ENCODE data around the gene SYNE1. TPM values are rescaled to one million over a fixed set of nuclear protein-coding genes. Genes with fewer than 3 reads are reported as not detected.

SYNE1 gene
- total RNA-seq, 4 donors from 2014 or later = 78.9 to 352 (median 113) TPM

DNA sequence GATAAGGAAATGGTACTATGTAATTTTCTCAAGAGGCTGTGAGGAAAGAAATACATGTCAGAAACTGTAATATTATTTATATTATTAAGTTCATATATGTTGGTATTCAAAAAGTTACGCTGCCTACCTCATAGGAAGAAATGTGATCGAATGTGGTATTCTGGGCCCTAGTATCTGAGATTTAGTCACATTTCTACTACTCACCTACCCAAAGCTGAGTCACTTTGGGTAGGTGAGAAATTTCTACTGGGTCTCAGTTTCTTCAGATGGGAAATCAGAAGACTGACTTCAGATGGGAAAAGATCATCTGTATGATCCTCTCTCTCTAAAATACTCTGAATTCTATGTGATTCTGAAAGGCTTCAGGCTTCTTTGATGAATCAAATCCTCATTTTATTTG lies 411.0 kb downstream of the SYNE1 start:
- TF ChIP-seq CTCF (IDR thresholded peaks at IDR 0.05) = no peak
- DNase-seq (ENCODE audit: low spot score) = no peak
- ATAC-seq (ENCODE audit: low FRiP score) = no peak

DNA sequence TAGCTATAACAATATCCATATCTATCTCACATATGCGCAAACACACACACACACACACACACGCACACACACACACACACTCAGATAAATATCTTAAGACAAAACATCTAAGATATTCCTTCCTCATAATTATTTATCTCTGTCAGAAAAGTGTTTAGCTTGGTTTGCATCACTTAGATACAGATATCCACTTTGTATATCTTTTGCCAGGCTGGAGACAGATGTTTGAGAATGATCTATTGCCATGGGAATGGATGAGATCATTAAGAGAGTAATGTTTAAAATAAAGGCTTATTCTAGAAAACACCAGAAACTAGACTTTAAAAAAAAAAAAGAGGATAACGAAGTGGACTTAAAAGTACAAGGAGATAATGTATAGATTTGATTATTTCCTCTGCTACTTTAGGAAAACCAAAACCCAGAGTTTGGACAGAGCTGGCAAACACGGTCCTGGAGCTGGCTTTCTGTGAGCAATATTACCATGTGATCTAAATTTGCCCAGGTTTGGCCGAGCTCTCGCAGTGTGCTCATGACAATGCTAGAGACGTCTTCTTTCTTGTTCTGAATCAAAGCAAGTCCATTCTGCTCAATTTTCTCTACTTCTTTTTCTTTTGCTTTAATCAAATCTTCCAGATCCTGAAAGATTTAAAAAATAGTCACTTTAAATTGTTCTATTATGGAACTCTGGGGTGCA lies 411.8 kb downstream of the SYNE1 start:
- DNase-seq (ENCODE audit: low spot score) (no peak), ATAC-seq (ENCODE audit: low FRiP score) (no peak)
- no peak for TF ChIP-seq CTCF (IDR thresholded peaks at IDR 0.05)

GRCh38 chr6:152223636-152224035 lies 413.5 kb downstream of the SYNE1 start:
- TF ChIP-seq CTCF (IDR thresholded peaks at IDR 0.05) = no peak
- DNase-seq (ENCODE audit: low spot score) (no peak), ATAC-seq (ENCODE audit: low FRiP score) (no peak)

GRCh38 chr6:152221806-152222628 lies 415.1 kb downstream of the SYNE1 start:
- no peak for TF ChIP-seq CTCF (IDR thresholded peaks at IDR 0.05)
- no peak for ATAC-seq (ENCODE audit: low FRiP score)
- DNase-seq (ENCODE audit: low spot score) = no peak

GRCh38 chr6:152220786-152221185 lies 416.4 kb downstream of the SYNE1 start:
- no peak for TF ChIP-seq CTCF (IDR thresholded peaks at IDR 0.05)
- DNase-seq (ENCODE audit: low spot score) (no peak), ATAC-seq (ENCODE audit: low FRiP score) (no peak)

DNA sequence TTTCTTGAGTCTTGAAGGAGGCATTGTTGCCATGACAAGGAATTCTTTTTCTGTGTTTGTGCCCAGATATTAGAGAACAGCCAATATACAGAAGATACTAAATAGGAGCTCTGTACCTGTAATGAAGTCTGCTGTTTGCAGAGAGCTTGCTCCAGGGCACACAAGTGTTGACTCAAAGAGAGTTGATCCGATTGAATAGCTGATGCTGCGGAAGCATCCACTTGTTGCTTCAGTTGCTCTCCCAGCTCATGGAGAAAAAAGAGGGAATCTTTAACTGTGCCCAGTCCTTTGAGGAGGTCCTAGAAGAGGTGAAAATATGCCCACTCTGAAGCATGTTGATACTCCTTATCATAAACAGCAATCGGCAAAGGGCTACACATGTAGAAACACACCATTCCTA lies 418.3 kb downstream of the SYNE1 start:
- ATAC-seq (ENCODE audit: low FRiP score) (no peak), DNase-seq (ENCODE audit: low spot score) (no peak)
- TF ChIP-seq CTCF (IDR thresholded peaks at IDR 0.05) = no peak

DNA sequence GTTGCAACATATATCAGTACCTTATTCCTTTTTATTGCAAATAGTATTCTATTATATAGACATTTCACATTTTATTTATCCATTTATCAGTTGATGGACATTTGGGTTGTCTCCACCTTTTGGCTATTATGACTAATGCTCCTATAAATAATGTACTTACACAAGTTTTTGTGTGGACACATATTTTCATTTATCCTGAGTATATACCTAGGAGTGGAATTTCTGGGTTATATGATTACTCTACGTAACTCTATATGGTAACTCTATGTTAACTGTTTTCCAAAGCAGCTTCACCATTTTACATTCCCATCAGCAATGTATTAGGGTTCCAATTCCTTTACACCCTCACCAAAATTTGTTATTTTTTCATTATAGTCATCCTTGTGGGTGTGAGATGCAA lies 424.7 kb downstream of the SYNE1 start:
- DNase-seq (ENCODE audit: low spot score) (no peak), ATAC-seq (ENCODE audit: low FRiP score) (no peak)
- no peak for TF ChIP-seq CTCF (IDR thresholded peaks at IDR 0.05)
